Astrocyte of the spinal cord (primary cell): Measurements from ENCODE around the gene P2RY8.
"Not testable (repeated sequence)": the region's sequence is repeated elsewhere in the genome, so short reads cannot be mapped to it uniquely, and the experiment has no call there.

Experiments
- DNase-seq: peaks from one replicate; pipeline ENCODE4 v3.0.0; 2011; ENCODE audit warnings: low read depth, low spot score
- H3K4me3 ChIP-seq: 2 replicates; pipeline ENCODE4 v1.5.1; 2011; ENCODE audit warnings: low read depth, mild to moderate bottlenecking, low read length, moderate library complexity
- in situ Hi-C: cut with HindIII; loops from 2 replicates; pipeline ENCODE4 v1.10.0; 2017; ENCODE audit warnings: low sequenced_read_pairs
- TF ChIP-seq, protein P1 (sequence below): IDR thresholded peaks from 2 replicates; pipeline ENCODE4 v1.5.1; 2012; ENCODE audit warnings: low read depth, mild to moderate bottlenecking, low read length, inconsistent platforms

P2RY8 gene

GRCh38 chrX:1500701-1501624 lies 36.0 kb downstream of the P2RY8 start:
- TF ChIP-seq, protein P1, sequence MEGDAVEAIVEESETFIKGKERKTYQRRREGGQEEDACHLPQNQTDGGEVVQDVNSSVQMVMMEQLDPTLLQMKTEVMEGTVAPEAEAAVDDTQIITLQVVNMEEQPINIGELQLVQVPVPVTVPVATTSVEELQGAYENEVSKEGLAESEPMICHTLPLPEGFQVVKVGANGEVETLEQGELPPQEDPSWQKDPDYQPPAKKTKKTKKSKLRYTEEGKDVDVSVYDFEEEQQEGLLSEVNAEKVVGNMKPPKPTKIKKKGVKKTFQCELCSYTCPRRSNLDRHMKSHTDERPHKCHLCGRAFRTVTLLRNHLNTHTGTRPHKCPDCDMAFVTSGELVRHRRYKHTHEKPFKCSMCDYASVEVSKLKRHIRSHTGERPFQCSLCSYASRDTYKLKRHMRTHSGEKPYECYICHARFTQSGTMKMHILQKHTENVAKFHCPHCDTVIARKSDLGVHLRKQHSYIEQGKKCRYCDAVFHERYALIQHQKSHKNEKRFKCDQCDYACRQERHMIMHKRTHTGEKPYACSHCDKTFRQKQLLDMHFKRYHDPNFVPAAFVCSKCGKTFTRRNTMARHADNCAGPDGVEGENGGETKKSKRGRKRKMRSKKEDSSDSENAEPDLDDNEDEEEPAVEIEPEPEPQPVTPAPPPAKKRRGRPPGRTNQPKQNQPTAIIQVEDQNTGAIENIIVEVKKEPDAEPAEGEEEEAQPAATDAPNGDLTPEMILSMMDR = no peak
- no peak for DNase-seq
- no peak overlapping the region for H3K4me3 ChIP-seq
- in situ Hi-C loops = no loop called here

- DNase-seq = no peak
- TF ChIP-seq, protein P1 = no peak
- in situ Hi-C loops = no loop called here
- no peak overlapping the region for H3K4me3 ChIP-seq
Measured at GRCh38 chrX:1496076-1496475, 40.9 kb downstream of the P2RY8 start.

DNA sequence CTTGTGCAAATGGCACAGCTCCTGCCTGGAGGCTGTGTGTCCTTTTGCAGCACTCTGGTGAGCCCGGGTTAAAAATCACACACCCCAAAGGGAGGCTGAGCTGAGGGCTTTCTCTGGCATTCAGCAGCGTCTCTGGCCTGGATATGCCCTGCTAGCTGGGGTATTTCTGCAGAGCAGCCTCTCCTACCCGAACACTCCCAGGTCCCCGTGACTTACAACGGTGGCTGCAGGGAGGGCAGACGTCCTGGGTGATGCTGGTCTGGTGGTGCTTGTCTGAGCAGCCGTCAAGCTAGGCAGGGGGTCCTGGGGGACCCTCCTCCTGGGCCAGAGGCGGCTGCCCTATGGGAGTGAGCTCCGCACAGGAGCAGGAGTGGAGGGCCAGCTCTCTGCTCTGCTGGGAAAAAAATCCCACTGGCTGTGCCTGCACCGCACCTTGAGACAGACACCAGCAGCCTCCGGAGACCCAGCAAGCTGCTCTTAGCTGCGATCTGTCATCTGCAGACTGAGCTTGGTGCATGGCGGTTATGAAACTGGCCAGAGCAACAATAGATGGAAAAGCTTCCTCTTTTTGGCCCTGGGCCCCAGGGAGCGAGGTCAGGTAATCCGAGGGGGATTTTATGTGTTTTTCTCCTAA lies 43.0 kb downstream of the P2RY8 start:
- no peak for DNase-seq
- in situ Hi-C loops = no loop called here
- TF ChIP-seq, protein P1 = no peak

DNA sequence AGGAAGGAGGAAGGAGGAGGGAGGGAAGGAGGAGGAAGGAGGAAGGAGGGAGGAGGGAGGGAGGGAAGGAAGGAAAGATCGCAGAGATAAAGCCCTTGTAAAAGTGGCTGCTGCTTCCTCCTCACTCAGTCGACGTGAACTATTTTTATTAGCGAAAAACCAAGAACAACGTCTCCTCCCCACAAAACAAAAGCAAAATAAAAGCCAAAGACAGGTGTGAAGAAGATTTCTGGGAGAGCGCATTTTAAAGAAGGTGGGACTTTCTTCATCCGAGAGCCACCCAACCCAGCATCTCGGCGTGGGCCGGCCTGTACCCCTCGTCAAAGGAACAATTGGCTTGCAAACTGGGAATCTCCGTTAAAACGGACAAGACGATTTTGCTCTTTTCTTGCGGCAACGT lies 43.6 kb downstream of the P2RY8 start:
- H3K4me3 ChIP-seq = no peak overlapping the region
- in situ Hi-C loops = no loop called here
- TF ChIP-seq, protein P1 = no peak
- DNase-seq = no peak

More for the DNA sequence above, 43.0 kb downstream of the P2RY8 start:
- H3K4me3 ChIP-seq = no peak overlapping the region

DNA sequence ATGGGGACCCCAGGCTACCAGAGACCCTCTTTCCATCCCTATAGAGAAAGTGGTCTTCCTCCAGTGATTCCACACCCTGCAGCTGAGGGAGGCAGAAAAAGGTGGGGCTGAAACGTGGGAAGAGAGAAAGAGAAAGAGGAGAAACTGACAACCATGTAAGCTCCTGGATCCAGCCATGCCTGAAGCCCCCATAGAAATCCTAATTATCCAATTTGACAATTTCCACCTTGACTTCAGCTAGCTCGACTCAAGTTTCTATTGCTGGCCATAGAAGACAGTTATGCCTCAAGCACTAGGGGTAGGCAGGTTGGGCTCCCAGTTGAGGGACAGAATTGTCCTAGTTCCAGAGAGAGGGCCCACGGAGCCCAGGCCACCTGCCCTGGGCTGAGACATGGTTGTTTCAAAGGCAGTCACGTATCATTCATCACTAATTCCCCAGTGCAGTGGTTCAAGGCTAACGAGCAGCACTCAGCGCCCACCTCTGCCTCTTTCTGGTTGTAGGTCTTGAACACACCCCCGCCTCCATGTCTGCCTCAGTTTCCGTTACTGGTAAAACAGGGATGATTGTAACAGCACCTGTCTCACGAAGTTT lies 44.5 kb downstream of the P2RY8 start:
- H3K4me3 ChIP-seq = no peak overlapping the region
- TF ChIP-seq, protein P1 = no peak
- in situ Hi-C loops = no loop called here
- no peak for DNase-seq

GRCh38 chrX:1491851-1492349 lies 45.1 kb downstream of the P2RY8 start:
- TF ChIP-seq, protein P1 = no peak
- no peak for DNase-seq
- in situ Hi-C loops = no loop called here
- no peak overlapping the region for H3K4me3 ChIP-seq

GRCh38 chrX:1491248-1491647 lies 45.7 kb downstream of the P2RY8 start:
- H3K4me3 ChIP-seq, DNase-seq, in situ Hi-C loops: not testable (repeated sequence)

DNA sequence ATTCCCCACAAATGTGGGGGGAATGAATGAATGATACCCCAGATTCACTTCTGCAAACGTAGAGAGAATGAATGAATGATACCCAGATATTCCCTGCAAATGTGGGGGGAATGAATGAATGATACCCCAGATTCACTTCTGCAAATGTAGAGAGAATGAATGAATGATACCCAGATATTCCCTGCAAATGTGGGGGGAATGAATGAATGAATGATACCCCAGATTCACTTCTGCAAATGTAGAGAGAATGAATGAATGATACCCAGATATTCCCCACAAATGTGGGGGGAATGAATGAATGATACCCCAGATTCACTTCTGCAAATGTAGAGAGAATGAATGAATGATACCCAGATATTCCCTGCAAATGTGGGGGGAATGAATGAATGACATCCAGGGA lies 46.3 kb downstream of the P2RY8 start:
- DNase-seq, H3K4me3 ChIP-seq, in situ Hi-C loops: not testable (repeated sequence)

DNA sequence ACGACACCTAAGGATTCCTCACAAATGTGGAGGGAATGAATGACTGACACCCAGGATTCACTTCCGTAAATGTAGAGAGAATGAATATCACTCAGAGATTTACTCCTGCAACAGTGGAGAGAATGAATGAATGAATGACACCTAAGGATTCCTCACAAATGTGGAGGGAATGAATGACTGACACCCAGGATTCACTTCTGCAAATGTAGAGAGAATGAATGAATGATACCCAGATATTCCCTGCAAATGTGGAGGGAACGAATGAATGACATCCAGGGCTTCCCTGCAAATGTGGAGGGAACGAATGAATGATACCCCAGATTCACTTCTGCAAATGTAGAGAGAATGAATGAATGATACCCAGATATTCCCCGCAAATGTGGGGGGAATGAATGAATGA lies 47.6 kb downstream of the P2RY8 start:
- in situ Hi-C loops, H3K4me3 ChIP-seq: not testable (repeated sequence)

More for the DNA sequence above, 47.6 kb downstream of the P2RY8 start:
- DNase-seq = not testable (repeated sequence)
